GM19463 (cell line): ENCODE measurements around the gene ATAD3B.
"Not testable (repeated sequence)": the region's sequence is repeated elsewhere in the genome, so short reads cannot be mapped to it uniquely, and the experiment has no call there.

Experiments
- ATAC-seq: cut with Tn5 transposase; IDR thresholded peaks from one replicate; pipeline ENCODE4 v1.9.1; 2021; ENCODE audit warnings: mild to moderate bottlenecking, moderate library complexity; ENCODE audit not compliant: unreplicated experiment

Gene ATAD3B

GRCh38 chr1:1529936-1530335 is 58.4 kb downstream of the ATAD3B start:
- ATAC-seq = no peak

DNA sequence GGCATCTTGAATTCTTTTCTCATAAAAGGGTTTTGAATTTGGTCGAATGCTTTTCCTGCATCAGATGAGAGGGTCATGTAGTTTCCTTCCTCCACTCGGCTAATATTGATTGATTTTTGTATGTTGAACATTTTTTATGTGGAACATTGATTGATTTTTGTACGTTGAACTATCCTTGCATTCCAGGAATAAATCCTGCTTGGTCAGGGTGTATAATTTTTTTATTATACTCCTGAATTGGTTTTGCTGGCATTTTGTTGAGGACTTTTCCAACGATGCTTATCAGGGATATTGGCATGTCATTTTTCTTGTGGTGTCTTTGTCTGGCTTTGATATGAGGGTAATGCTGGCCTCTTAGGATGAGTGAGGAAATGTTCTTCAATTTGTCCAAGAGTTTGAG is 60.4 kb downstream of the ATAD3B start:
- ATAC-seq = no peak

GRCh38 chr1:1533176-1533893 is 61.8 kb downstream of the ATAD3B start:
- not testable (repeated sequence) for ATAC-seq

DNA sequence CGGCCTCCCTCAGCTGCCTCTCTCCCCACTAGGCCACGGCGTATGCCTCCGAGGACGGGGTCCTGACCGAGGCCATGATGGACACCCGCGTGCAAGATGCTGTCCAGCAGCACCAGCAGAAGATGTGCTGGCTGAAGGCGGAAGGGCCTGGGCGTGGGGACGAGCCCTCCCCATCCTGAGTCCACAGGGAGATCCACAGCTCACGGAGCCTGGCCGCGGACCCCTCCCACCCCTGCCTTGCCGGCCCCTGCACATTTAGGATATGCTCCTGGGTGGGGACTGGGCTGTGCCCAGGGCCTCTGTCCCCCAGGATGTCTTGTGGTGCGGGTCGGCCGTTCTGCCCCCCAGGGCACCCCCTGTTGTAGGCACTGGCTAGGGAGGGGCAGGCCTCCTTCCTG is 62.3 kb downstream of the ATAD3B start:
- ATAC-seq = not testable (repeated sequence)

DNA sequence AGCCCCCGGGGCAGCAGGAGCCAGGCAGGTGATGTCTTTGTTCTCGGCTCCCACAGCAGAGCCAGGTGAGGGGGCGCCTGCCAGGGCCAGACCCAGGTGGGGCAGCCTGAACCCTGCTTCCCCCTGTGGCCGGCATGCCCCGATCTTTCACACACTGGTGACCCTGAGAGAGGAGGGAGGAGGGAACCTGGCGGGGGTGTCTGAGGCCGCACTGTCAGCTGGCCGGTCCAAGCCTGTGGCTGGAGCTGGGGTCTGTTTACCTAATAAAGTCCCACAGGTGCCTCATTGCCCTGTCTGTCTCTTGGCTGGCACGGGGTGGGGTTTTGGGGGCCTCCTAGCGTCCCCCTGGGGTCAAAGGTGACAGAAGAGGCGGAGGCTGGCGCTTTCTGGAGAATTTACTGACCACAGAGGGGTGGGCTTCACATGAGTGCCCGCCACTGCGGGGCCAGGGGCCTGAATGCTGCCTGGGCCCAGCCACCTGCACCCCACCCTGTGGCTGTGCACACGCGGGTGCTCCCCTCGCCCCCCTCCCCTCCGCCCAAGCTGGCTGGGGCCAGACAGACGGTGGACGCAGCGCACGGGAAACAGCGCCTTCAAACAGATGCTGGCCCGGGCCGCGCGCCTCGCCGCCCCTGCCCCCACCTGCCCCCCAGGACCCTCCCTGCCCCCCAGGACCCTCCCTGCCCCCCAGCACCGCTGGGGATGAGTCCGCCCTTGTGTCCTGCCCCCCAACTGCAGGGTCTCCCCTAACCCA is 63.0 kb downstream of the ATAD3B start:
- ATAC-seq = no peak

DNA sequence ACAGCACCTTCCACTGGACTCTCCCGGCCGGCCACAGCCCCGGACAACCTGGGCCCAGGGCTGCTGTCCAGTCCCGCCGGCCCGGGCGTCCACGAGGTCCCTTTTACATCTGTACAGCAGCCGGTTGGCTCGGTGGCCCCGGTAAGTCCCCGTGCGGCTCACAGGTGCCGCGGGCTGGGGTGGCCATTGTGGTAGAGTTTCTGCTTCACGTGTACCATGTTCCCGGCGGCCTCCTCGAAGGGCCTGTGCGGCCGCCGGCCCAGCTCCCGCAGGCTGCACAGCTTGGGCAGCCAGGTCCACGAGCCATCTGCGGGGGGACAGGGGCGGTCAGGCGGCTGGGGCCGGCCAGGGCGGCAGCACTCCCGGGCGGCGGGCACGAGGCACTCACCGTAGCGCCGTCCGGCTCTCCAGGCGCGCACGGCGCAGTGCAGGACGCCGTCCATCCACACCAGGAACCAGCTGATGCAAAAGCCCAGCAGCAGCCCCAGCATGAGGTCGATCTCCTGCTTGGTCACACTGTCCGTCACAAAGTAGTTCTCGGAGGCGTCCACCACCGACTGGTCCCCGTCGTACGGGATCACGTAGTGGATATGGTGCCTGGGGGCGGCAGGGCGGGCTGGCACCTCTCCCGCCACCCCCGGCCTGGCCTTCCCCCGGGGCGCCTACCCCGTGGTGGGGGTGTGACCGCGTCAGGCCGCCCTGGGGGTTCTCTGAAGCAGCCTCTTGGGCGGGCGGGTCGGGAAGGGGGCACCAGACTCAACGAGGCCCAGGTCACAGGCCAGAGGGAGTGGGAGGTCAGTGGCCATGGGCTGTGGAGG is 63.8 kb downstream of the ATAD3B start:
- no peak for ATAC-seq

- no peak for ATAC-seq
Observed at GRCh38 chr1:1536019-1536937, 64.7 kb downstream of the ATAD3B start.

GRCh38 chr1:1536938-1537546 is 65.5 kb downstream of the ATAD3B start:
- no peak for ATAC-seq

DNA sequence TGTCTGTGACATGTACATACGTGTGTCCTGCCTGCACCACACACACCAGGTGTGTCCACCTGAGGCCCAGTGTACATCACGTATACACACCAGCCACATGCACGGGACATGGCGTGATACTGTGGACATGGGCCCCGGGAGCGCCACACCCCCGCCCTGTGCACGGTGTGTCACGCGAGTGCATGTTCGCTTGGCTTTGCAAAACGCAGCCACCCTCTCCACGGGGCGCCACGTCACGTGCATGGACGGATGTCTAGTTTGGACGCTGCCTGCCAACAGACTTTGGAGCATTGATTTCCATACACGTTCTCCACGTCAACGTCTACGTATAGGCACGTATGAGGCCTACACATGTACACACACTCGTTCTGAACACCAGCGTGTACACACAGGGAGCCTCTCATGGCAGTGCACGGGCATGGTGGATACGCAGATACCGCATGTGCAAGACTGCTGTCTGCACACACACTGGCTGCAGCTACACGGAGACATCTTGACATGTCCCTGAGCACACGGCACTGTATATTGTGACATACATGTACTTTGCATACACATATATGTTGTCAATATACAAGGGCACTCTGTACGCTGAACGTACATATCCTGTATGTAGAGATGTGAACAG is 66.2 kb downstream of the ATAD3B start:
- no peak for ATAC-seq

GRCh38 chr1:1538334-1538733 is 66.8 kb downstream of the ATAD3B start:
- ATAC-seq = no peak

DNA sequence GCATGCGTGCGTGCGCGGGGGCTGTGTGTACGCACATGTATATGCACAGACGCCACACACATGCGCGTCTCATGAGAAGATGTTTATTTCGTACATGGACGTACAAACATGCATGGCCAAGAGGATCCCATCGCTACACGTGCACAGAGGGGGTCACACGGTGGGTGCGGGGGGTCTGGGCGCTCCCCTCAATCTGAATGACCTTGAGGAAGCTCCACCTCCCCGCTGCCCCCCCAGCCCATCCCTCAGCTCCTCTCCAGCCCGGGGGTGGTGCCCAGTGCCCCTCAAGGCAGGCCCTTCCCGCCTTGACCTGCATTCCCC is 67.4 kb downstream of the ATAD3B start:
- no peak for ATAC-seq

- ATAC-seq = no peak
Observed at GRCh38 chr1:1539310-1540089, 67.9 kb downstream of the ATAD3B start.

- ATAC-seq = no peak
Observed at GRCh38 chr1:1540090-1540817, 68.7 kb downstream of the ATAD3B start, which contains the start of gene TMEM240. Gene TMEM240 (minus strand): TSS chr1:1540624. CDS start chr1:1540346, 278 bp downstream.

GRCh38 chr1:1540818-1541628 is 69.5 kb downstream of the ATAD3B start:
- ATAC-seq = no peak

DNA sequence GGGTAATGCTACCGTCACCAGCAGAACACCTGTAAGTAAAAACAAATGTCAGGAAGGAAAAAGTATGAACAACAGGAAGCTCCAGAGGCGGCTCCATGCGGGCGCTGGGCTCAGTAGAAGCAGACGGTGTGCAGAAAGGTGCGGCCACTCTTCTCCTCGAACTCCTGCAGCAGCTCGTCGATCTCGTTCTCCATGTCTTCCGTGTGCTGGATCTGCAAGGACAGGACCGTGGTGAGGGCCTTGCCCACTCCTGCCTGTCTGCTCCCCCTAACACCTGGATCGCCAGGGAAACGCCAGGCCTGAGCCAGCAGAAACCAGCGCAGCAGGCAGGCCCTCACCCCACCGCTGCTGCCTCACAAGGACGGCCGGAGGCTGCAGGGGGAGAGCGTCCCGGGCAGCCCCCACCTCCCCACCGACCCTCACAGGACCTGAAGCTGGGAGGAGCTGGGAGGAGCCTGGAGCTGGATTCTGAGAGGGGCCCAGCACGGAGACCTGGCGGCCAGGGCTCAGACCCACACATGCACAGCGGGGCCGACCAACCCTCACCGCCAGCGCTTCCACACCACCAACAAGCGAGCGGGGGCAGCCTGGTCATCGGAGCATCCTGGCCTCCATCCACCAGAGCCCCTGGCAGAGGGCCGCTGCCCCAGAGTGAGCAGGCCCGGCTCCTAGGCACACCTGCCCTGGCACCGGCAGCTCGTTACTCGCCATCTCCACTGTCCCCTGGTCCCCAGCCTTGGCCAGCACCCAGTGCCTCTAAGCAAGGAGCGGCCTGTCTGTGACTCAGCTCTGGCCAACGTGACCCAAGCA is 70.6 kb downstream of the ATAD3B start:
- ATAC-seq = no peak
